BLaER1 (cell line): ENCODE data around the gene ERC2.

Experiments
- H3K27ac ChIP-seq: shearing (Covaris generic); formaldehyde crosslinking; 2 replicates; pipeline ENCODE4 v1.8.1; 2022
- H3K27me3 ChIP-seq: shearing (Covaris generic); formaldehyde crosslinking; 2 replicates; pipeline ENCODE4 v1.8.1; 2022
- H3K36me3 ChIP-seq: shearing (Covaris generic); formaldehyde crosslinking; 2 replicates; pipeline ENCODE4 v1.8.1; 2022
- H3K4me1 ChIP-seq: shearing (Covaris generic); formaldehyde crosslinking; 2 replicates; pipeline ENCODE4 v1.8.1; 2022
- H3K4me2 ChIP-seq: shearing (Covaris generic); formaldehyde crosslinking; 2 replicates; pipeline ENCODE4 v1.8.1; 2022
- H3K4me3 ChIP-seq: shearing (Covaris generic); formaldehyde crosslinking; 2 replicates; pipeline ENCODE4 v1.8.1; 2022
- H3K9ac ChIP-seq: shearing (Covaris generic); formaldehyde crosslinking; 2 replicates; pipeline ENCODE4 v1.8.1; 2022
- H3K9me3 ChIP-seq: shearing (Covaris generic); formaldehyde crosslinking; 2 replicates; pipeline ENCODE4 v1.8.1; 2022
- H4K20me1 ChIP-seq: shearing (Covaris generic); formaldehyde crosslinking; 2 replicates; pipeline ENCODE4 v1.8.1; 2022
- Cebpa-rat ChIP-seq: shearing (Covaris generic); IDR thresholded peaks from 2 replicates; pipeline ENCODE4 v1.8.1; 2022

The ERC2 gene

GRCh38 chr3:55556619-55557537 is 911.4 kb downstream of the ERC2 start:
- Histone ChIP-seq H3K27ac (0 out of 2 replicates have a peak overlapping the region, but pooled peaks have one; percentile 73), H3K36me3 (no peaks in the 10 kb centered on the region), H3K4me3 (no peak overlapping the region), H3K9me3 (no peaks in the 10 kb centered on the region), H3K4me2 (peak overlapping the region; percentile 70), H3K9ac (no peak overlapping the region), H4K20me1 (no peaks in the 10 kb centered on the region), H3K27me3 (no peaks in the 10 kb centered on the region), H3K4me1 (peaks cover 39% of the 10 kb centered on the region)
- TF ChIP-seq Cebpa-rat, result no peak

GRCh38 chr3:55555873-55556618 is 912.2 kb downstream of the ERC2 start:
- Histone ChIP-seq H3K27ac (peak overlapping the region; percentile 73), H3K4me1 (peaks cover 39% of the 10 kb centered on the region), H3K27me3 (no peaks in the 10 kb centered on the region), H3K9ac (no peak overlapping the region), H3K9me3 (no peaks in the 10 kb centered on the region), H3K4me2 (peak overlapping the region; percentile 70), H4K20me1 (no peaks in the 10 kb centered on the region), H3K36me3 (no peaks in the 10 kb centered on the region), H3K4me3 (no peak overlapping the region)
- TF ChIP-seq Cebpa-rat, result no peak

DNA sequence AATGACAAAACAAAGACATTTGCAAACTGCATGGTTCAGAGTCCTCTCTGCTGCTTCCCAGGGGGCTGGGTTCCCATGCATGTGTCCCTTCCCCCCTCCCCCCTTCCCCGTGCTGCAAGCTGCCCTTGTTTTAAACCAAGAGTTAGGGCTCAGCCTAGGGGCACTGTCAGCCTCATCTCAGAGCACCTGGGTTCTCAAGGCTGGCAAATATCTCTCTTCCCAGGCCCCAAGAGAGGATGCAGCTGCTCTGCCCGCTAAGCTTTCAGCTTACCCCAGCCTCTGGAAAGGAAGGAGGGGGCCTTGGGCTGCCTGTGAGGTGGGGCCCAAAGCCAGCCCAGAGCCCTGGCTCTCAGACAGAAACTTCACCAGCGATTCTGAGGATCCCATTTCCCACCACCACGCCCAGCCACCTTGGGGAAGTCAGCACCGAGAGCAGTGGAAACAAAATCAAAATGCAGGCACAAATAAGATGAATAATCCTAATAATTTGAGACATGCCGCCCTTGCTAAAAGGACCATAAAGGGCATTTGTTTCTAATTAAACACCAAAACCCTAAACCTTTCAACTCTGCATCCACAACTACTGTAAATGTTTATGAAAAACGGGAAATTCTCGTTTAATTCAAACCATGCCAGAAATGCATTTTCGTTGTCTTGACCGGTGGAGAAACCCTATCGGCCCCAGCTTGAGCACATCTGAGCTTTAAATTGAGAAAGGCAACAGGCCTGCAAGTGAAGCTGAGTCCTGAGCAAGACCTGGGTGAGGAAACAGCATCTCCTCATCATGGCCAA is 913.4 kb downstream of the ERC2 start:
- H3K4me2 ChIP-seq, result peak overlapping the region; percentile 70
- peak overlapping the region; percentile 92 for H3K27ac ChIP-seq

DNA sequence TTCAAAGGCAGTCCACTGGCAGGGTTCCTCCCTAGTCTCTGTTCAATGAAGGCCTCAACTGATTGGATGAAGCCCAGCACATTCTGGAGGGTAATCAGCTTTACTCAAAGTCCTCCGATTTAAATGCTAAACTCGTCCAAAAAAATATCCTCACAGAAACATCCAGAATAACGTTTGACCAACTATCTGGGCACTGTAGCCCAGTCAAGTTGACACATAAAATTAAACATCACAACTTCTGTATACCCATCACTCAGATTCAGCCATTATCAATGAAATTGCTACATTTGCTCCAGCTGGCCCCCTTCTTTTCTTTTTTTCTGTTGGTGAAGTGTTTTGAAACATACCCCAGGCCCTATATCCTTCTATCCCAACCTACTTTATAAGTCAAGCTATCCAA is 916.6 kb downstream of the ERC2 start:
- H3K9ac ChIP-seq, result no peak overlapping the region
- no peak for TF ChIP-seq Cebpa-rat
- H3K36me3 ChIP-seq, result no peaks in the 10 kb centered on the region
- H3K27ac ChIP-seq, result no peak overlapping the region
- peaks cover 34% of the 10 kb centered on the region for H3K4me1 ChIP-seq
- H4K20me1 ChIP-seq, result no peaks in the 10 kb centered on the region
- H3K4me3 ChIP-seq, result no peak overlapping the region
- H3K9me3 ChIP-seq, result no peaks in the 10 kb centered on the region
- H3K27me3 ChIP-seq, result no peaks in the 10 kb centered on the region
- no peak overlapping the region for H3K4me2 ChIP-seq

More for the DNA sequence above, 913.4 kb downstream of the ERC2 start:
- Histone ChIP-seq H3K9me3 (no peaks in the 10 kb centered on the region), H3K4me1 (peaks cover 39% of the 10 kb centered on the region), H3K27me3 (no peaks in the 10 kb centered on the region), H3K4me3 (no peak overlapping the region), H3K9ac (peak overlapping the region; percentile 74), H3K36me3 (no peaks in the 10 kb centered on the region), H4K20me1 (no peaks in the 10 kb centered on the region)
- no peak for TF ChIP-seq Cebpa-rat

- H3K27me3 ChIP-seq, result no peaks in the 10 kb centered on the region
- H3K36me3 ChIP-seq, result no peaks in the 10 kb centered on the region
- no peak overlapping the region for H3K4me3 ChIP-seq
- no peak overlapping the region for H3K27ac ChIP-seq
- TF ChIP-seq Cebpa-rat, result no peak
- no peak overlapping the region for H3K4me2 ChIP-seq
- H3K4me1 ChIP-seq, result peaks cover 9% of the 10 kb centered on the region
- H4K20me1 ChIP-seq, result no peaks in the 10 kb centered on the region
- H3K9me3 ChIP-seq, result no peaks in the 10 kb centered on the region
- H3K9ac ChIP-seq, result no peak overlapping the region
Measured at GRCh38 chr3:55549177-55549576, 919.1 kb downstream of the ERC2 start.

DNA sequence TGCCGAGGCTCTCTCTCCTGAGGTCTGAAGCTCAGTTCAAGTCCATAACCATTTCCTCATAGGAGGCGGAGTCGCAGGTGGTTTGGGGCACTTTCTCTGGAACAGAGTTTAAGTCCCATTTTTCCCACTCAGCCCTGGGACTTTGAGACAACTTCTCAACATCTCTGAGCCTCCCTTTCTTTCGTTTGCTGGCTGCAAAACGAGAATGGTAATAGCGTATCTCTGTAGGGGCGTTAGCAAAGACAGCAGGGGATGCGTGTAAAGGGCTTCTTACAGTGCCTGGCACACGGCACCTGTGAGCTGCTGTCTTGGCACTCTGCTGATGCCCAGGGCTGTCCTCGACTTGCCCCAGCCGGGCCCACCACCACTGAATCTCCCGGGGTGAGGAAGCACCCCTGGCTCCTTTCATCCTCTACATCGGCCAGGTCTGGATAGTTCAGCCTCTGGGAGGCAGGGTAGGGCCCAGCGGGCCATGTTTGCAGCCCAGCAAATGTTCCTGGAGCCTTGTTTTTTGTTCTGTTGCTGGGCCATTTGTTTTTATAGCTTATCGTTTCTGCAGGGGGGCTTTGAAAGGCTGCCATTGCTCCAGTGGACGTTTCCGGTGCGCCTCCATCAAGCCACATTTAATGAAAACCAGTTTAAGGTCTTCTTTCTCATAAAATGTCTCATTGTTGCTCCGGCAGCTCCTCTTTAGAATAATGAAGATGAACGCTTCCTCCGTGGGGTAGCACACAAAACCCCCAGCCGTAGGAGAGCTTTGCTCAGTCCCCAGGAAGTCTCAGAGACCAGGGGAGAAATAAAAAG is 921.2 kb downstream of the ERC2 start:
- Histone ChIP-seq H3K4me2 (no peak overlapping the region), H3K9ac (no peak overlapping the region), H3K27ac (no peak overlapping the region), H3K9me3 (no peaks in the 10 kb centered on the region), H3K4me1 (no peaks in the 10 kb centered on the region), H3K27me3 (no peaks in the 10 kb centered on the region), H4K20me1 (no peaks in the 10 kb centered on the region), H3K36me3 (no peaks in the 10 kb centered on the region), H3K4me3 (no peak overlapping the region)
- no peak for TF ChIP-seq Cebpa-rat

- Histone ChIP-seq H3K9ac (no peak overlapping the region), H3K4me2 (no peak overlapping the region), H3K4me1 (no peaks in the 10 kb centered on the region), H3K9me3 (no peaks in the 10 kb centered on the region), H3K27ac (no peak overlapping the region), H3K36me3 (no peaks in the 10 kb centered on the region), H3K27me3 (no peaks in the 10 kb centered on the region), H3K4me3 (no peak overlapping the region), H4K20me1 (no peaks in the 10 kb centered on the region)
- no peak for TF ChIP-seq Cebpa-rat
Measured at GRCh38 chr3:55545995-55546394, 922.3 kb downstream of the ERC2 start.

DNA sequence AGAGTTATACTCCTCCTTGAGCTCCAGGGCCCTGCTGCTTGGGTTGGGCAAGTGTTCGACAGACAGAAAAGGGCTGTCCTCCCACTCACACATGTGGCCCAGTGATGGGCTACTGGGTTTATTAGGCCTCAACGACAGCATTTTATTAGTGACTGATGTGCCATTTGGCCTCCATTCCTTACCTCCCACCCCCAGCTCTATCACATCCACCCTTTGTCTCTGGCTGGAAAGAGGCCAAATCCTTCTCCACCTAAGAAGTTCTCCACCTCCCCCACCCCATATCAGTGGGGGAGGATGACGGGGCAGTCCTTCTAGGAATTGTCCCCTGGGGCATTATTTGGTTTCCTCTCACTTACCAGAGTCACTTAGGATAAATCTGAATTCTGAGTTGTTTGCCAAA is 924.0 kb downstream of the ERC2 start:
- Histone ChIP-seq H3K9ac (no peak overlapping the region), H3K4me1 (no peaks in the 10 kb centered on the region), H3K27me3 (no peaks in the 10 kb centered on the region), H3K27ac (no peak overlapping the region), H3K9me3 (no peaks in the 10 kb centered on the region), H4K20me1 (no peaks in the 10 kb centered on the region), H3K4me2 (no peak overlapping the region), H3K36me3 (no peaks in the 10 kb centered on the region), H3K4me3 (no peak overlapping the region)
- no peak for TF ChIP-seq Cebpa-rat

GRCh38 chr3:55543181-55543614 is 925.1 kb downstream of the ERC2 start:
- no peaks in the 10 kb centered on the region for H3K9me3 ChIP-seq
- no peaks in the 10 kb centered on the region for H3K4me1 ChIP-seq
- no peak overlapping the region for H3K9ac ChIP-seq
- H3K4me3 ChIP-seq, result no peak overlapping the region
- H3K4me2 ChIP-seq, result no peak overlapping the region
- H4K20me1 ChIP-seq, result no peaks in the 10 kb centered on the region
- H3K36me3 ChIP-seq, result no peaks in the 10 kb centered on the region
- no peaks in the 10 kb centered on the region for H3K27me3 ChIP-seq
- TF ChIP-seq Cebpa-rat, result no peak
- H3K27ac ChIP-seq, result no peak overlapping the region
